GM12891 (cell line): Measurements from ENCODE around the gene SYN1.

ENCODE experiments used
- POLR2A ChIP-seq: IDR thresholded peaks from 2 replicates; pipeline ENCODE4 v1.6.1; 2011; ENCODE audit warnings: low read depth, low read length, control low read depth
- POLR2AphosphoS5 ChIP-seq: IDR thresholded peaks from 2 replicates; pipeline ENCODE4 v1.6.1; 2011; ENCODE audit warnings: low read depth, low read length, control low read depth
- SPI1 ChIP-seq: IDR thresholded peaks from 2 replicates; pipeline ENCODE4 v1.6.1; 2011; ENCODE audit warnings: low read depth, low read length, control low read depth
- TAF1 ChIP-seq: IDR thresholded peaks from 2 replicates; pipeline ENCODE4 v1.6.1; 2011; ENCODE audit warnings: low read depth, low read length, control low read depth

DNA sequence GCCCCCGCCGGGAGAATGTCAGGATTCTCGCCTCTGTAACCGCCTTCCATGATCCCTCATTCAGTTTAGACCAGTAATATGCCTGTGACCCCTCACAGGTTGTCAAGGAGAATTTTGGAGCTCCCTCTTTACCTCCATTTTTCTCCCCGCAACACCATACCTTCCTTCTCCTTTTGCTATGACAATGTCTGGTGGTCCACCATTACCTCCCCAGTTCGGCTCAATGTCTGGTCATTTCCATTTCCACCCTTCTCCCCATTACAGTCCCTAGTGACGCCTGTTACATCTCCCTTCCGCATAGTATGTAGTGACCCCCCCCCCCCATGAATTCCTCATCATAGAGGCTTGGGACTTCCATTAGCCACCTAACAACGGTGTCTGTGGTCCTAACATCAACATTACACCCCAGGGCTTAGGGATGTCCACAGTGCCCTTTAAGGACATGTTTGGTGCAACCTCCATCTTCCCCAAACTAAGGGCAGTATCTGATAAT is 58.0 kb downstream of the SYN1 start:
- TF ChIP-seq POLR2A (no peak), TAF1 (no peak), POLR2AphosphoS5 (no peak), SPI1 (no peak)
